ENCODE measurements around the gene B3GAT1. TPM values are rescaled to one million over a fixed set of nuclear protein-coding genes. Genes with fewer than 3 reads are reported as not detected.

Gene B3GAT1
- total RNA-seq, 1 donor from 2014 or later: 0.16 TPM

GRCh38 chr11:134334796-134335571, 77.1 kb downstream of the B3GAT1 start:
- Mint-ChIP-seq H3K27me3 (peaks cover 45% of the 10 kb centered on the region), H3K36me3 (ENCODE audit: low read depth) (peaks cover 3% of the 10 kb centered on the region), H3K4me3 (no peak overlapping the region), H3K27ac (no peak overlapping the region), H3K4me1 (peaks cover 16% of the 10 kb centered on the region), H3K9me3 (no peaks in the 10 kb centered on the region)
- intact Hi-C loops (cut with micrococcal nuclease): loop anchor here (5.0 to 10.0 kb wide), 2 partner anchors 260 to 378 kb away; partner anchors contain the start of gene IGSF9B
- no peak for DNase-seq

- H3K36me3 Mint-ChIP-seq (ENCODE audit: low read depth): peaks cover 3% of the 10 kb centered on the region
- no peak for DNase-seq
- H3K27ac Mint-ChIP-seq: no peak overlapping the region
- no peak overlapping the region for H3K4me3 Mint-ChIP-seq
- no peaks in the 10 kb centered on the region for H3K9me3 Mint-ChIP-seq
- peaks cover 49% of the 10 kb centered on the region for H3K27me3 Mint-ChIP-seq
- H3K4me1 Mint-ChIP-seq: peaks cover 16% of the 10 kb centered on the region
- intact Hi-C loops (cut with micrococcal nuclease): loop anchor here (5.0 to 10.0 kb wide), 2 partner anchors 259 to 377 kb away; partner anchors contain the start of gene IGSF9B
Measured at GRCh38 chr11:134333946-134334345, 78.1 kb downstream of the B3GAT1 start.

GRCh38 chr11:134333312-134333711, 78.7 kb downstream of the B3GAT1 start:
- intact Hi-C loops (cut with micrococcal nuclease): loop anchor here (5.0 to 10.0 kb wide), 2 partner anchors 259 to 376 kb away; partner anchors contain the start of gene IGSF9B
- Mint-ChIP-seq H3K4me1 (peaks cover 16% of the 10 kb centered on the region), H3K36me3 (ENCODE audit: low read depth) (peaks cover 3% of the 10 kb centered on the region), H3K4me3 (peak overlapping the region; percentile 80), H3K27me3 (peaks cover 51% of the 10 kb centered on the region), H3K9me3 (no peaks in the 10 kb centered on the region), H3K27ac (no peak overlapping the region)
- no peak for DNase-seq

GRCh38 chr11:134332782-134333181, 79.3 kb downstream of the B3GAT1 start:
- intact Hi-C loops (cut with micrococcal nuclease): loop anchor here (1.0 to 10.0 kb wide), 3 partner anchors 57 to 375 kb away; partner anchors contain the start of gene IGSF9B
- H3K27ac Mint-ChIP-seq: peak overlapping the region; percentile 48
- DNase-seq: no peak
- peaks cover 51% of the 10 kb centered on the region for H3K27me3 Mint-ChIP-seq
- H3K9me3 Mint-ChIP-seq: no peaks in the 10 kb centered on the region
- H3K4me1 Mint-ChIP-seq: peaks cover 16% of the 10 kb centered on the region
- H3K4me3 Mint-ChIP-seq: peak overlapping the region; percentile 80
- peaks cover 3% of the 10 kb centered on the region for H3K36me3 Mint-ChIP-seq (ENCODE audit: low read depth)

GRCh38 chr11:134332189-134332631, 79.8 kb downstream of the B3GAT1 start:
- Mint-ChIP-seq H3K4me1 (peaks cover 16% of the 10 kb centered on the region), H3K4me3 (peak overlapping the region; percentile 80), H3K27ac (no peak overlapping the region), H3K27me3 (peaks cover 51% of the 10 kb centered on the region), H3K36me3 (ENCODE audit: low read depth) (peaks cover 3% of the 10 kb centered on the region), H3K9me3 (no peaks in the 10 kb centered on the region)
- no peak for DNase-seq
- intact Hi-C loops (cut with micrococcal nuclease): loop anchor here (1.0 to 10.0 kb wide), 3 partner anchors 57 to 375 kb away; partner anchors contain the start of gene IGSF9B

GRCh38 chr11:134331354-134332188, 80.5 kb downstream of the B3GAT1 start, which contains the start of gene GLB1L2:
Gene GLB1L2 (plus strand): TSS chr11:134331988. CDS start chr11:134332062, 74 bp downstream.
- intact Hi-C loops (cut with micrococcal nuclease): loop anchor here (1.0 to 10.0 kb wide), 5 partner anchors 56 to 374 kb away; partner anchors contain the start of genes ACAD8, IGSF9B, THYN1 and VPS26B
- DNase-seq: peak; percentile 96
- Mint-ChIP-seq H3K4me1 (peaks cover 14% of the 10 kb centered on the region), H3K4me3 (peak within 1 kb of the TSS; percentile 86), H3K27ac (peak within 1 kb of the TSS; percentile 48), H3K27me3 (peaks cover 51% of the 10 kb centered on the region), H3K36me3 (ENCODE audit: low read depth) (peaks cover 3% of the 10 kb centered on the region), H3K9me3 (no peaks in the 10 kb centered on the region)

GRCh38 chr11:134330611-134331353, 81.3 kb downstream of the B3GAT1 start:
- intact Hi-C loops (cut with micrococcal nuclease): loop anchor here (1.0 to 10.0 kb wide), 4 partner anchors 77 to 373 kb away; partner anchors contain the start of genes ACAD8, IGSF9B, THYN1 and VPS26B
- no peaks in the 10 kb centered on the region for H3K9me3 Mint-ChIP-seq
- peaks cover 3% of the 10 kb centered on the region for H3K36me3 Mint-ChIP-seq (ENCODE audit: low read depth)
- DNase-seq: peak; percentile 58
- peaks cover 48% of the 10 kb centered on the region for H3K27me3 Mint-ChIP-seq
- H3K4me1 Mint-ChIP-seq: peaks cover 14% of the 10 kb centered on the region
- H3K4me3 Mint-ChIP-seq: peak overlapping the region; percentile 86
- H3K27ac Mint-ChIP-seq: no peak overlapping the region

Other genes with a start within 250 kb of the B3GAT1 start
- 108 and 111 TPM in 2 replicates for gene NCAPD3, start 188.3 kb downstream of the B3GAT1 start, total RNA-seq
- gene VPS26B, start 187.6 kb downstream of the B3GAT1 start, total RNA-seq: 41.6 and 42.6 TPM in 2 replicates
- gene THYN1, start 158.9 kb downstream of the B3GAT1 start, total RNA-seq: 61.6 and 69.1 TPM in 2 replicates
- 26.0 and 26.7 TPM in 2 replicates for gene ACAD8, start 158.7 kb downstream of the B3GAT1 start, total RNA-seq
- gene GLB1L3, start 135.9 kb downstream of the B3GAT1 start, total RNA-seq: 16.5 and 17.0 TPM in 2 replicates
- gene GLB1L2, start 80.3 kb downstream of the B3GAT1 start, total RNA-seq: 10.2 and 11.2 TPM in 2 replicates